IPS-11a (cell line): ENCODE data around the gene ARMH4.

Experiments used
- H3K4me3 ChIP-seq: one replicate; pipeline ENCODE4 v1.5.1; 2013; ENCODE audit warnings: low read depth, low read length, control low read depth

The ARMH4 gene

GRCh38 chr14:58152014-58152857 lies at the start of gene ARMH4:
TSS of gene ARMH4 (minus strand) at chr14:58152213. CDS start at chr14:58139358, 12,855 bp downstream.
- H3K4me3 ChIP-seq: peak within 1 kb of the TSS; percentile 77

- peak overlapping the region; percentile 91 for H3K4me3 ChIP-seq
These were observed 48.8 kb upstream of the ARMH4 start for GRCh38 chr14:58200846-58201245.

GRCh38 chr14:58200480-58200841 lies 48.4 kb upstream of the ARMH4 start:
- H3K4me3 ChIP-seq: peak overlapping the region; percentile 91

GRCh38 chr14:58199726-58200479 lies 47.9 kb upstream of the ARMH4 start, which contains the start of gene ACTR10:
TSS of gene ACTR10 (plus strand) at chr14:58200149. CDS start at chr14:58200218, 69 bp downstream.
- peak within 1 kb of the TSS; percentile 91 for H3K4me3 ChIP-seq

GRCh38 chr14:58198086-58198485 lies 46.1 kb upstream of the ARMH4 start:
- no peak overlapping the region for H3K4me3 ChIP-seq

GRCh38 chr14:58196198-58196597 lies 44.2 kb upstream of the ARMH4 start:
- H3K4me3 ChIP-seq: no peak overlapping the region

- no peak overlapping the region for H3K4me3 ChIP-seq
These were observed 41.5 kb upstream of the ARMH4 start for GRCh38 chr14:58193542-58193941.

GRCh38 chr14:58191763-58192601 lies 40.0 kb upstream of the ARMH4 start:
- H3K4me3 ChIP-seq: no peak overlapping the region

GRCh38 chr14:58189176-58189575 lies 37.2 kb upstream of the ARMH4 start:
- H3K4me3 ChIP-seq: no peak overlapping the region

- H3K4me3 ChIP-seq: no peak overlapping the region
These were observed 25.1 kb upstream of the ARMH4 start for GRCh38 chr14:58177125-58177524.

GRCh38 chr14:58171090-58171489 lies 19.1 kb upstream of the ARMH4 start:
- no peak overlapping the region for H3K4me3 ChIP-seq

- H3K4me3 ChIP-seq: no peak overlapping the region
These were observed 15.9 kb upstream of the ARMH4 start for GRCh38 chr14:58167891-58168290.

GRCh38 chr14:58167057-58167456 lies 15.0 kb upstream of the ARMH4 start:
- no peak overlapping the region for H3K4me3 ChIP-seq

GRCh38 chr14:58166005-58166983 lies 14.3 kb upstream of the ARMH4 start:
- H3K4me3 ChIP-seq: no peak overlapping the region

- no peak overlapping the region for H3K4me3 ChIP-seq
These were observed 8.5 kb upstream of the ARMH4 start for GRCh38 chr14:58160561-58160960.

- H3K4me3 ChIP-seq: peak overlapping the region; percentile 77
These were observed 640 bp downstream of the ARMH4 start for GRCh38 chr14:58151133-58152013.

GRCh38 chr14:58150243-58150805 lies 1.7 kb downstream of the ARMH4 start:
- H3K4me3 ChIP-seq: no peak overlapping the region

GRCh38 chr14:58149196-58149595 lies 2.8 kb downstream of the ARMH4 start:
- no peak overlapping the region for H3K4me3 ChIP-seq

- no peak overlapping the region for H3K4me3 ChIP-seq
These were observed 5.6 kb downstream of the ARMH4 start for GRCh38 chr14:58146399-58146798.
